Muscle of leg (tissue), 11 donors: ENCODE data around the gene MRPL20. TPM values are rescaled to one million over a fixed set of nuclear protein-coding genes. Genes with fewer than 3 reads are reported as not detected.
"Not testable (repeated sequence)": the region's sequence is repeated elsewhere in the genome, so short reads cannot be mapped to it uniquely, and the experiment has no call there.

Source experiments
- DNase-seq: peaks from one replicate; pipeline ENCODE4 v3.0.0; 2013
- H3K27ac ChIP-seq: one replicate; pipeline ENCODE4 v1.5.1; 2013; ENCODE audit warnings: mild to moderate bottlenecking, low read length, control low read depth
- H3K27me3 ChIP-seq: one replicate; pipeline ENCODE4 v1.6.1; 2013; ENCODE audit warnings: low read length; ENCODE audit not compliant: control insufficient read depth, insufficient read depth
- H3K36me3 ChIP-seq: one replicate; pipeline ENCODE4 v1.6.1; 2013; ENCODE audit warnings: low read length; ENCODE audit not compliant: control insufficient read depth, insufficient read depth
- H3K4me1 ChIP-seq: one replicate; pipeline ENCODE4 v1.6.1; 2013; ENCODE audit warnings: low read length; ENCODE audit not compliant: control insufficient read depth, insufficient read depth
- H3K4me3 ChIP-seq: one replicate; pipeline ENCODE4 v1.5.1; 2013; ENCODE audit warnings: low read length, control low read depth
- H3K9me3 ChIP-seq: replicated peaks from 2 replicates; pipeline ENCODE4 v1.6.1; 2013; ENCODE audit warnings: low read depth, low read length; ENCODE audit not compliant: control insufficient read depth
- WGBS: methylation state at CpG from one replicate; pipeline ENCODE4 v1.1.5; 2013; ENCODE audit warnings: missing lambda C conversion rate; ENCODE audit not compliant: insufficient coverage; 5-methylcytosine and 5-hydroxymethylcytosine counted together
- polyA plus RNA-seq, 8 donors: library from polyadenylated mRNA; unstranded; fragments of 120-200 nt; gene quantifications; one replicate each; pipeline versions ENCODE4 v1.2.1 to v1.2.3, GENCODE V29; 2013; ENCODE audit warnings: inconsistent platforms in 1 of 8, low replicate concordance in 1 of 8; ENCODE audit not compliant: insufficient read length in 8 of 8, insufficient read depth in 1 of 8
- total RNA-seq: library from RNA; stranded (reverse); fragments of 120-200 nt; gene quantifications from one replicate; pipeline ENCODE4 v1.2.4, GENCODE V29; 2013

The MRPL20 gene
- total and polyA plus RNA-seq, 9 donors = 97.9 to 121 (median 104) TPM

GRCh38 chr1:1432274-1432950, 25.3 kb upstream of the MRPL20 start:
- Histone ChIP-seq H3K9me3 (no peaks in the 10 kb centered on the region), H3K27ac (peak overlapping the region; percentile 98), H3K4me1 (peaks cover 86% of the 10 kb centered on the region), H3K4me3 (peak overlapping the region; percentile 10), H3K27me3 (peaks cover 2% of the 10 kb centered on the region), H3K36me3 (peaks cover 5% of the 10 kb centered on the region)
- WGBS = 47% methylated on average over 20 of the region's 28 CpGs
- peak; percentile 86 for DNase-seq

GRCh38 chr1:1431845-1432273, 24.8 kb upstream of the MRPL20 start:
- no peaks in the 10 kb centered on the region for H3K36me3 ChIP-seq
- peaks cover 2% of the 10 kb centered on the region for H3K27me3 ChIP-seq
- H3K4me3 ChIP-seq = no peak overlapping the region
- DNase-seq = peak; percentile 57
- no peaks in the 10 kb centered on the region for H3K9me3 ChIP-seq
- H3K4me1 ChIP-seq = peaks cover 81% of the 10 kb centered on the region
- 30% methylated on average over 2 of the region's 5 CpGs for whole genome bisulfite sequencing
- H3K27ac ChIP-seq = peak overlapping the region; percentile 98

- Histone ChIP-seq H3K27me3 (no peaks in the 10 kb centered on the region), H3K9me3 (no peaks in the 10 kb centered on the region), H3K27ac (peak overlapping the region; percentile 98), H3K4me1 (peaks cover 81% of the 10 kb centered on the region), H3K4me3 (no peak overlapping the region), H3K36me3 (no peaks in the 10 kb centered on the region)
- 18% methylated on average over 9 of the region's 18 CpGs for WGBS
- no peak for DNase-seq
Measured at GRCh38 chr1:1430992-1431844, 24.1 kb upstream of the MRPL20 start.

- DNase-seq = peak; percentile 95
- no peaks in the 10 kb centered on the region for H3K9me3 ChIP-seq
- H3K27me3 ChIP-seq = no peaks in the 10 kb centered on the region
- no peaks in the 10 kb centered on the region for H3K36me3 ChIP-seq
- 9% methylated on average over 25 of the region's 35 CpGs for WGBS
- peaks cover 82% of the 10 kb centered on the region for H3K4me1 ChIP-seq
- H3K27ac ChIP-seq = peak overlapping the region; percentile 98
- H3K4me3 ChIP-seq = no peak overlapping the region
Measured at GRCh38 chr1:1430114-1430982, 23.3 kb upstream of the MRPL20 start.

- H3K27me3 ChIP-seq = no peaks in the 10 kb centered on the region
- no peaks in the 10 kb centered on the region for H3K36me3 ChIP-seq
- DNase-seq = peak; percentile 80
- no peaks in the 10 kb centered on the region for H3K9me3 ChIP-seq
- H3K4me3 ChIP-seq = no peak overlapping the region
- 23% methylated on average over 5 of the region's 6 CpGs for WGBS
- H3K4me1 ChIP-seq = peaks cover 76% of the 10 kb centered on the region
- H3K27ac ChIP-seq = peak overlapping the region; percentile 98
Measured at GRCh38 chr1:1429671-1430073, 22.6 kb upstream of the MRPL20 start.

- DNase-seq, H3K27me3 ChIP-seq, H3K9me3 ChIP-seq, H3K36me3 ChIP-seq, H3K4me3 ChIP-seq: not testable (repeated sequence)
- peak overlapping the region; percentile 98 for H3K27ac ChIP-seq
- no CpG with 5 or more reads among the region's 6 CpGs for WGBS
- peaks cover 69% of the 10 kb centered on the region for H3K4me1 ChIP-seq
Measured at GRCh38 chr1:1428967-1429366, 21.9 kb upstream of the MRPL20 start.

- peak overlapping the region; percentile 11 for H3K27ac ChIP-seq
- no peaks in the 10 kb centered on the region for H3K27me3 ChIP-seq
- peaks cover 61% of the 10 kb centered on the region for H3K4me1 ChIP-seq
- H3K36me3 ChIP-seq = no peaks in the 10 kb centered on the region
- WGBS = 77% methylated on average over 16 of the region's 19 CpGs
- H3K4me3 ChIP-seq = no peak overlapping the region
- no peak for DNase-seq
- H3K9me3 ChIP-seq = no peaks in the 10 kb centered on the region
Measured at GRCh38 chr1:1428174-1428573, 21.1 kb upstream of the MRPL20 start.

GRCh38 chr1:1427820-1428148, 20.7 kb upstream of the MRPL20 start:
- Histone ChIP-seq H3K4me3 (peak overlapping the region; percentile 26), H3K27ac (no peak overlapping the region), H3K27me3 (no peaks in the 10 kb centered on the region), H3K4me1 (peaks cover 58% of the 10 kb centered on the region), H3K9me3 (no peaks in the 10 kb centered on the region), H3K36me3 (no peaks in the 10 kb centered on the region)
- no peak for DNase-seq
- 0% methylated on average over 5 of the region's 22 CpGs for WGBS

- 4% methylated on average over 55 of the region's 66 CpGs for WGBS
- Histone ChIP-seq H3K4me3 (peak overlapping the region; percentile 26), H3K27ac (no peak overlapping the region)
Measured at GRCh38 chr1:1427106-1427819, 20.2 kb upstream of the MRPL20 start.

More at GRCh38 chr1:1427106-1427819, 20.2 kb upstream of the MRPL20 start:
- H3K9me3 ChIP-seq = no peaks in the 10 kb centered on the region
- no peaks in the 10 kb centered on the region for H3K27me3 ChIP-seq
- H3K36me3 ChIP-seq = no peaks in the 10 kb centered on the region
- peaks cover 58% of the 10 kb centered on the region for H3K4me1 ChIP-seq
- peak; percentile 40 for DNase-seq
